Parathyroid adenoma (tissue), 2 donors: ENCODE results near the gene MCTP2.

Experiments used
- H2AFZ ChIP-seq: fragments of 300-600 bp; sonication (generic); one replicate; pipeline ENCODE4 v1.7.0; 2017; ENCODE audit warnings: antibody characterized with exemption, mild to moderate bottlenecking
- H3K27ac ChIP-seq: fragments of 300-600 bp; sonication (generic); one replicate; pipeline ENCODE4 v1.7.0; 2017
- H3K27me3 ChIP-seq: fragments of 300-600 bp; sonication (generic); one replicate; pipeline ENCODE4 v1.7.0; 2017; ENCODE audit warnings: low read length; ENCODE audit not compliant: control insufficient read depth, insufficient read depth
- H3K36me3 ChIP-seq: fragments of 300-600 bp; sonication (generic); one replicate; pipeline ENCODE4 v1.7.0; 2017; ENCODE audit warnings: low read length; ENCODE audit not compliant: control insufficient read depth, insufficient read depth
- H3K4me1 ChIP-seq: fragments of 300-600 bp; sonication (generic); one replicate; pipeline ENCODE4 v1.7.0; 2017; ENCODE audit warnings: control low read depth
- H3K4me2 ChIP-seq: fragments of 300-600 bp; sonication (generic); one replicate; pipeline ENCODE4 v1.7.0; 2017; ENCODE audit warnings: low read length
- H3K4me3 ChIP-seq: fragments of 300-600 bp; sonication (generic); one replicate; pipeline ENCODE4 v1.7.0; 2017; ENCODE audit warnings: low read depth, low read length
- H3K79me2 ChIP-seq: fragments of 300-600 bp; sonication (generic); one replicate; pipeline ENCODE4 v1.7.0; 2017; ENCODE audit warnings: control low read depth
- H3K9ac ChIP-seq: fragments of 300-600 bp; sonication (generic); one replicate; pipeline ENCODE4 v1.7.0; 2017; ENCODE audit warnings: mild to moderate bottlenecking
- H3K9me3 ChIP-seq: fragments of 300-600 bp; sonication (generic); one replicate; pipeline ENCODE4 v1.7.0; 2017; ENCODE audit warnings: low read length; ENCODE audit not compliant: control insufficient read depth
- TF ChIP-seq, protein P1 (sequence below): fragments of 300-600 bp; sonication (generic); IDR thresholded peaks from one replicate; pipeline ENCODE4 v1.7.0; 2017; ENCODE audit warnings: antibody characterized with exemption, mild to moderate bottlenecking
- donor health status: primary hyperparathyroidism.

The MCTP2 gene

DNA sequence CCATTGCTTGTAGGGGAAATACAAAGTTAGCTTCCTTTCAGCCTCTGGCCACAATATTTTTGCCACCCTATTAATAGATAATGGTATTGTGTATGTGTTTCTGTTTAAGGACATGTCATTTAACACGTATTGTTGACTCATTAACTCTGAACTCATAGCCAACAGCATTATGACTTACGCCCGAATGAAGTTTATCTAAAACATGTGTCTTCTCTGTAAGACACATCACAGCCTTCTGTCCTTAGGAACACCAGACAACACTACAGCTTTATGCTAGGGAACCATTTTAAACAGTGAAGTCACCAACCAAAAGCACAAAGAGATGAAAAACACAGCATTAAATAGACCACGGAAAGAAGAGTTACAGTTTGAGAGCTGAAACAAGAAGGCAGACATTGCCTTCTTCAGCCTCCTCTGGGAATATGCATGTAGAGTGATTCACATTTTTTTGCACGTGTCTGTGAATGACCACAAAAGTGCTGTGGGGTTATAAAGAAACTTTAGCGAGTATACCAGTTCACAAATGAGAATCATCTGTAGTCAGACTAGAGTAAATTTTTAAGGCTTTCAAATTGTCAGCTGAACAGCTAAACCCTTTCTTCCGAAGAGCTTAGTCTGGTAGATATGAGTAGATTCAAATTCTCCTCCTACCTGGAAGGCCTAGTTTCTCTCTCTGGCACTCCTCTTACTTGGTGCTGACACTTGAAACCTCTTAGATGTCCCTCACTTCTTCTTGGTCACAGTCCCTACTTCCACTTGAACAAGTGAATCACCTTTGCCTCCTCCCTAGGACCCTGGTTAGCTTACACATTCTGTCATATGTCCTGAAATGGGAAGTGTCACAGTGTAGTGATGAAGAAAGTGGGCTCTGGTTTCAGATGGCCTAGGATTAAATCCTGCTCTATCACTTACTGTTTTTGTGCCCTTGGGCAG lies 32.2 kb downstream of the MCTP2 start:
- TF ChIP-seq, protein P1, sequence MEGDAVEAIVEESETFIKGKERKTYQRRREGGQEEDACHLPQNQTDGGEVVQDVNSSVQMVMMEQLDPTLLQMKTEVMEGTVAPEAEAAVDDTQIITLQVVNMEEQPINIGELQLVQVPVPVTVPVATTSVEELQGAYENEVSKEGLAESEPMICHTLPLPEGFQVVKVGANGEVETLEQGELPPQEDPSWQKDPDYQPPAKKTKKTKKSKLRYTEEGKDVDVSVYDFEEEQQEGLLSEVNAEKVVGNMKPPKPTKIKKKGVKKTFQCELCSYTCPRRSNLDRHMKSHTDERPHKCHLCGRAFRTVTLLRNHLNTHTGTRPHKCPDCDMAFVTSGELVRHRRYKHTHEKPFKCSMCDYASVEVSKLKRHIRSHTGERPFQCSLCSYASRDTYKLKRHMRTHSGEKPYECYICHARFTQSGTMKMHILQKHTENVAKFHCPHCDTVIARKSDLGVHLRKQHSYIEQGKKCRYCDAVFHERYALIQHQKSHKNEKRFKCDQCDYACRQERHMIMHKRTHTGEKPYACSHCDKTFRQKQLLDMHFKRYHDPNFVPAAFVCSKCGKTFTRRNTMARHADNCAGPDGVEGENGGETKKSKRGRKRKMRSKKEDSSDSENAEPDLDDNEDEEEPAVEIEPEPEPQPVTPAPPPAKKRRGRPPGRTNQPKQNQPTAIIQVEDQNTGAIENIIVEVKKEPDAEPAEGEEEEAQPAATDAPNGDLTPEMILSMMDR: no peak
- Histone ChIP-seq H3K36me3 (no peaks in the 10 kb centered on the region), H3K79me2 (no peaks in the 10 kb centered on the region), H3K9me3 (no peaks in the 10 kb centered on the region), H3K27me3 (no peaks in the 10 kb centered on the region), H3K27ac (no peak overlapping the region), H2AFZ (no peak overlapping the region), H3K4me3 (no peak overlapping the region), H3K4me1 (no peaks in the 10 kb centered on the region), H3K9ac (no peak overlapping the region), H3K4me2 (no peak overlapping the region)

DNA sequence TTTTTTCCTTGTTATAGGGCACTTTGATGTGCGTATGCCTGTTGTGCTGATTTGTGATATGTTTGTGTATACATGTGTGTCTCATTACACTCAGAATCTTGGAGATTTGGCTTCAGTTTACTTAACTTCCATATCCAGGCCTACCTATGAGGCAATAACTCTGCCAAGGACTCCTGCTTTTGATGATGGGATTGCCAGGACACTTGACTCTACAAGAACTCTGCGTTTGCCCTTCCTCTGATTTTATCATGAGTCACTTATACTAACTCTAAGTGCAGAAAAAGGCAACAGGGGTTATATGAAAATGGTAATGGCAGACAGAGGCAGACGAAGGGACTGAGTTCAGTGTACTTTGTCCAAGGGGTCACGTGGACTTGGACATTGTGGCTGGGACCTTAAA lies 33.6 kb downstream of the MCTP2 start:
- H3K79me2 ChIP-seq: no peaks in the 10 kb centered on the region
- H3K27me3 ChIP-seq: no peaks in the 10 kb centered on the region
- TF ChIP-seq, protein P1: no peak
- no peaks in the 10 kb centered on the region for H3K9me3 ChIP-seq
- no peaks in the 10 kb centered on the region for H3K36me3 ChIP-seq
- H3K4me1 ChIP-seq: no peaks in the 10 kb centered on the region
- H3K4me3 ChIP-seq: no peak overlapping the region
- H2AFZ ChIP-seq: no peak overlapping the region
- H3K9ac ChIP-seq: no peak overlapping the region
- H3K27ac ChIP-seq: no peak overlapping the region
- H3K4me2 ChIP-seq: no peak overlapping the region

DNA sequence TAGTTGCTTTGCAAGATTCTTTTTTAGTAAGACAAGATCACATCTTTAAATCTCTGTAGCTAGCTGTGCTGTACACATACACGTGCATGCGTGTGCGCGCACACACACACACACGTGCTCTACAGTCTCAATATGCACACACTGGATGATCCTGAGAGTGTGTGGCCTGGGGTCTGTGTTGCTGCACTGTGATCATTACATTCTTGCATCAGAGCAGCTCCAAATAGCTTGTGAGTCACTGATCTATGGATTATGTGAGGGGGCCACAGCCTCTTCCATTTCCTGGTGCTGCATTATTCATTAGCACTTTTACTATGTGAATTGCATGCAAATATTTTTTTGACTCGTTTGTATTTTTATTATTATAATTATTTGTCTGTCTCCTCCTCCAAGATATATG lies 34.6 kb downstream of the MCTP2 start:
- no peak overlapping the region for H3K9ac ChIP-seq
- no peaks in the 10 kb centered on the region for H3K79me2 ChIP-seq
- TF ChIP-seq, protein P1: no peak
- no peak overlapping the region for H3K4me3 ChIP-seq
- no peaks in the 10 kb centered on the region for H3K4me1 ChIP-seq
- H3K9me3 ChIP-seq: no peaks in the 10 kb centered on the region
- no peak overlapping the region for H3K4me2 ChIP-seq
- H2AFZ ChIP-seq: no peak overlapping the region
- no peak overlapping the region for H3K27ac ChIP-seq
- H3K36me3 ChIP-seq: no peaks in the 10 kb centered on the region
- H3K27me3 ChIP-seq: no peaks in the 10 kb centered on the region

GRCh38 chr15:94266789-94267188 lies 35.4 kb downstream of the MCTP2 start:
- no peaks in the 10 kb centered on the region for H3K4me1 ChIP-seq
- H3K27me3 ChIP-seq: no peaks in the 10 kb centered on the region
- no peak overlapping the region for H3K27ac ChIP-seq
- H3K9ac ChIP-seq: no peak overlapping the region
- H3K4me2 ChIP-seq: no peak overlapping the region
- TF ChIP-seq, protein P1: no peak
- no peaks in the 10 kb centered on the region for H3K36me3 ChIP-seq
- no peak overlapping the region for H2AFZ ChIP-seq
- no peaks in the 10 kb centered on the region for H3K9me3 ChIP-seq
- no peak overlapping the region for H3K4me3 ChIP-seq
- H3K79me2 ChIP-seq: no peaks in the 10 kb centered on the region

- no peaks in the 10 kb centered on the region for H3K9me3 ChIP-seq
- no peak overlapping the region for H3K4me2 ChIP-seq
- TF ChIP-seq, protein P1: no peak
- no peak overlapping the region for H2AFZ ChIP-seq
- H3K9ac ChIP-seq: no peak overlapping the region
- no peaks in the 10 kb centered on the region for H3K79me2 ChIP-seq
- H3K27me3 ChIP-seq: no peaks in the 10 kb centered on the region
- no peak overlapping the region for H3K27ac ChIP-seq
- no peak overlapping the region for H3K4me3 ChIP-seq
- no peaks in the 10 kb centered on the region for H3K36me3 ChIP-seq
- no peaks in the 10 kb centered on the region for H3K4me1 ChIP-seq
Observed at GRCh38 chr15:94269954-94270353, 38.6 kb downstream of the MCTP2 start.
